Tibial nerve (tissue), 4 donors: ENCODE measurements around the gene REM1. TPM values are rescaled to one million over a fixed set of nuclear protein-coding genes. Genes with fewer than 3 reads are reported as not detected.
"Not testable (repeated sequence)": the region's sequence is repeated elsewhere in the genome, so short reads cannot be mapped to it uniquely, and the experiment has no call there.

Source experiments
- DNase-seq, 2 donors: peaks; one replicate each; pipeline ENCODE4 v3.0.0-alpha.2; 2019; ENCODE audit warnings: low spot score in 2 of 2
- H3K27ac ChIP-seq, 4 donors: fragments of 200-600 bp; sonication (generic) in 3 of 4; one replicate each; pipeline ENCODE4 v1.5.1; 2017 to 2019; ENCODE audit warnings: mild to moderate bottlenecking in 1 of 4
- H3K27me3 ChIP-seq, 2 donors: fragments of 200-600 bp; sonication (generic) in 1 of 2; one replicate each; pipeline versions ENCODE4 v1.5.1 to v1.6.0; 2017 to 2019
- H3K36me3 ChIP-seq, 3 donors: fragments of 200-600 bp; sonication (generic); one replicate each; pipeline ENCODE4 v1.5.1; 2018 to 2019
- H3K4me1 ChIP-seq, 4 donors: fragments of 200-600 bp; sonication (generic) in 3 of 4; one replicate each; pipeline ENCODE4 v1.5.1; 2017 to 2019
- H3K4me3 ChIP-seq, 4 donors: fragments of 200-600 bp; sonication (generic) in 3 of 4; one replicate each; pipeline ENCODE4 v1.5.1; 2017 to 2019; ENCODE audit warnings: mild to moderate bottlenecking in 1 of 4, moderate library complexity in 1 of 4
- H3K9me3 ChIP-seq, 4 donors: fragments of 200-600 bp; sonication (generic) in 3 of 4; one replicate each; pipeline ENCODE4 v1.5.1; 2017 to 2019
- CTCF ChIP-seq, 5 experiments: fragments of 200-600 bp in 3 of 5; fragments of 450-650 bp in 2 of 5; sonication (generic) in 3 of 5; IDR thresholded peaks; one replicate each; pipeline ENCODE4 v1.5.1; 2016 to 2019; ENCODE audit warnings: antibody characterized with exemption in 5 of 5, mild to moderate bottlenecking in 3 of 5, moderate library complexity in 2 of 5
- EP300 ChIP-seq, 2 donors: sonication (generic); formaldehyde crosslinking; IDR thresholded peaks; one replicate each; pipeline ENCODE4 v1.6.1; 2017; ENCODE audit warnings: antibody characterized with exemption in 2 of 2, mild to moderate bottlenecking in 1 of 2
- POLR2A ChIP-seq, 2 donors: fragments of 450-650 bp; IDR thresholded peaks; one replicate each; pipeline ENCODE4 v1.6.1; 2017; ENCODE audit warnings: antibody characterized with exemption in 2 of 2, mild to moderate bottlenecking in 2 of 2, moderate library complexity in 2 of 2
- WGBS, 2 donors: methylation state at CpG; one replicate each; pipeline ENCODE4 v1.1.5; 2018; 5-methylcytosine and 5-hydroxymethylcytosine counted together
- total RNA-seq, 4 donors: library from RNA; depleted of rRNA; stranded (reverse); fragments of >200 nt; gene quantifications; one replicate each; pipeline ENCODE4 v1.1.0, GENCODE V29; 2016

REM1 gene
- total RNA-seq, 4 donors from 2014 or later = 4.4 to 12.0 (median 5.5) TPM

- H3K27ac ChIP-seq = no peak overlapping the region
- H3K4me3 ChIP-seq = no peak overlapping the region
- H3K27me3 ChIP-seq = peaks cover 0 to 8% of the 10 kb centered on the region in 2 donors
- 89% methylated on average over 1 of the region's 1 CpG for WGBS, 2 donors
- H3K4me1 ChIP-seq = no peaks in the 10 kb centered on the region
- H3K9me3 ChIP-seq = no peaks in the 10 kb centered on the region
- no peaks in the 10 kb centered on the region for H3K36me3 ChIP-seq
- no peak for DNase-seq
- no peak for TF ChIP-seq POLR2A (IDR thresholded peaks at IDR 0.05)
- no peak for TF ChIP-seq EP300 (IDR thresholded peaks at IDR 0.05)
- TF ChIP-seq CTCF (IDR thresholded peaks at IDR 0.05) = no peak
These were observed 20.7 kb upstream of the REM1 start for GRCh38 chr20:31454361-31454760.

- Histone ChIP-seq H3K27me3 (peaks cover 0 to 15% of the 10 kb centered on the region in 2 donors), H3K4me1 (peaks cover 0 to 34% (median 8%) of the 10 kb centered on the region in 4 donors)
- WGBS, 2 donors = 100% methylated on average over 1 of the region's 33 CpGs; no CpG with 5 or more reads in 1 of the 2 donors
- not testable (repeated sequence) for H3K4me3 ChIP-seq, H3K27ac ChIP-seq, H3K36me3 ChIP-seq, DNase-seq, H3K9me3 ChIP-seq
These were observed 4.1 kb upstream of the REM1 start for GRCh38 chr20:31470946-31471345.

GRCh38 chr20:31472395-31473330, 2.4 kb upstream of the REM1 start:
- TF ChIP-seq CTCF (IDR thresholded peaks at IDR 0.05) (no peak), EP300 (IDR thresholded peaks at IDR 0.05) (no peak), POLR2A (IDR thresholded peaks at IDR 0.05) (no peak)
- peaks cover 0 to 15% of the 10 kb centered on the region in 2 donors for H3K27me3 ChIP-seq
- WGBS, 2 donors = 36 to 46% methylated on average over 8 of the region's 8 CpGs
- no peak for DNase-seq
- no peak overlapping the region for H3K4me3 ChIP-seq
- H3K4me1 ChIP-seq = peaks cover 0 to 51% (median 8%) of the 10 kb centered on the region in 4 donors
- H3K9me3 ChIP-seq = no peaks in the 10 kb centered on the region
- H3K36me3 ChIP-seq = no peaks in the 10 kb centered on the region
- peak overlapping the region in 2 of 4 donors; percentile 48 to 55 for H3K27ac ChIP-seq

- no peaks in the 10 kb centered on the region for H3K36me3 ChIP-seq
- 84 to 88% methylated on average over 5 of the region's 5 CpGs for WGBS, 2 donors
- H3K9me3 ChIP-seq = no peaks in the 10 kb centered on the region
- H3K4me1 ChIP-seq = peaks cover 0 to 51% (median 8%) of the 10 kb centered on the region in 4 donors
- TF ChIP-seq EP300 (IDR thresholded peaks at IDR 0.05) = no peak
- no peak for TF ChIP-seq POLR2A (IDR thresholded peaks at IDR 0.05)
- TF ChIP-seq CTCF (IDR thresholded peaks at IDR 0.05) = no peak
- H3K27ac ChIP-seq = peak overlapping the region in 1 of 4 donors; percentile 86
- no peak overlapping the region for H3K4me3 ChIP-seq
- H3K27me3 ChIP-seq = peaks cover 0 to 15% of the 10 kb centered on the region in 2 donors
- DNase-seq = no peak
These were observed 1.6 kb upstream of the REM1 start for GRCh38 chr20:31473331-31474096.

GRCh38 chr20:31474097-31474436, 1.0 kb upstream of the REM1 start:
- TF ChIP-seq EP300 (IDR thresholded peaks at IDR 0.05) (no peak), POLR2A (IDR thresholded peaks at IDR 0.05) (no peak), CTCF (IDR thresholded peaks at IDR 0.05) (no peak)
- H3K36me3 ChIP-seq = no peaks in the 10 kb centered on the region
- peak overlapping the region in 2 of 4 donors; percentile 77 to 86 for H3K27ac ChIP-seq
- peaks cover 0 to 51% (median 8%) of the 10 kb centered on the region in 4 donors for H3K4me1 ChIP-seq
- DNase-seq = no peak
- WGBS, 2 donors = 59 to 61% methylated on average over 2 of the region's 2 CpGs
- H3K9me3 ChIP-seq = no peaks in the 10 kb centered on the region
- peaks cover 0 to 15% of the 10 kb centered on the region in 2 donors for H3K27me3 ChIP-seq
- H3K4me3 ChIP-seq = no peak overlapping the region
